ENCODE measurements around the gene CEP112.

CEP112 gene

DNA sequence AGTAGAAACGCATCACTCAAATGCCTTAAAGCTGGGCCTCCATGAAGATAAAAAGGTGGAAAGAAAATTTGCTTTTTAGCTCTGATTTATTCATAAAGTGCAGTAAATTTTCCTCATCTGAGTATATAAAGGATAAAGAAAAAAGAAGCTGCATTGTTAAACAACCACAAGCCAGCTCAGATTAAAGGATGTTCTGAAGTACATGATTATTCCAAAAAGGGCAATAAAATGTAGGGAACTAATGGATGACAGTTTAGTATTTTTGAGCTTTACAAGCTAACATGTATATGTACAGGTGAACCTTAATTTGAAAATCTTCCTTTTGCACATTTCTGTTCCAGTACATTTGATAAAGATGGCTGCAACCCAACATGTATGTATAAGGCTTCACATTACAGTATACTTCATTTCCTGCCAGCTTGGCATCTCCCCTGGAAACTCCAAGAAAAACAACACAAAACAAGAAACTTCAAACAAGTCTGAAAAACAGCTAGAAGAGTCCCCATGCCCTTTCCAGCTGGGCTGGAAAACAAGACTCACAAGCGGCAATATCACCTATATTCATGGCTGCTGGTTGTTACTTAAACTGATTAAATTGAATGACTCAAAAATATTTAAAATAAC is 225.7 kb downstream of the CEP112 start:
- in situ Hi-C loops (cut with HindIII; ENCODE audit: low sequenced_read_pairs): no loop called here
- H3K4me3 ChIP-seq (ENCODE audit: low read depth, low read length): no peak overlapping the region
- peak; percentile 3 for DNase-seq (ENCODE audit: low read depth)
- TF ChIP-seq, protein P1, sequence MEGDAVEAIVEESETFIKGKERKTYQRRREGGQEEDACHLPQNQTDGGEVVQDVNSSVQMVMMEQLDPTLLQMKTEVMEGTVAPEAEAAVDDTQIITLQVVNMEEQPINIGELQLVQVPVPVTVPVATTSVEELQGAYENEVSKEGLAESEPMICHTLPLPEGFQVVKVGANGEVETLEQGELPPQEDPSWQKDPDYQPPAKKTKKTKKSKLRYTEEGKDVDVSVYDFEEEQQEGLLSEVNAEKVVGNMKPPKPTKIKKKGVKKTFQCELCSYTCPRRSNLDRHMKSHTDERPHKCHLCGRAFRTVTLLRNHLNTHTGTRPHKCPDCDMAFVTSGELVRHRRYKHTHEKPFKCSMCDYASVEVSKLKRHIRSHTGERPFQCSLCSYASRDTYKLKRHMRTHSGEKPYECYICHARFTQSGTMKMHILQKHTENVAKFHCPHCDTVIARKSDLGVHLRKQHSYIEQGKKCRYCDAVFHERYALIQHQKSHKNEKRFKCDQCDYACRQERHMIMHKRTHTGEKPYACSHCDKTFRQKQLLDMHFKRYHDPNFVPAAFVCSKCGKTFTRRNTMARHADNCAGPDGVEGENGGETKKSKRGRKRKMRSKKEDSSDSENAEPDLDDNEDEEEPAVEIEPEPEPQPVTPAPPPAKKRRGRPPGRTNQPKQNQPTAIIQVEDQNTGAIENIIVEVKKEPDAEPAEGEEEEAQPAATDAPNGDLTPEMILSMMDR (IDR thresholded peaks at IDR 0.05; ENCODE audit: low read depth, low read length, missing control alignments): no peak

DNA sequence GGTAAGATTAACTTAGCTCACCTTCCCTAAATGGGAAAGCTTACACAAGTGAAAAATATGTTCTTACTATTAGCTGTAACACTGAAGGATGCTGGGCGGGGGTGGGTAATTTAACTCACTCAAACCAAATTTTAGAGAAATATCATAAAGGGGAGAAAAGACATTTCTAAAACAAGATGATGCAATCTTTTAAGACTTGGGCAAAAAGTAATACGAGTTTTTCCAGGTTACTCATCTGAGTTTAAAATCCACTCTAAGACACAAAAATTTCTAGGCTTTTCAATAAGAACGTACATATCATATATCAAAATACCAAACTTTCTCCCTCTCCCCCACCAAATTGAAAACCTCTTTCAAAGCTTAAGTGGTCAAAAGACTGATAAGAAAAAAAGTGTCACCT is 228.8 kb downstream of the CEP112 start:
- in situ Hi-C loops (cut with HindIII; ENCODE audit: low sequenced_read_pairs): no loop called here
- DNase-seq (ENCODE audit: low read depth): no peak

DNA sequence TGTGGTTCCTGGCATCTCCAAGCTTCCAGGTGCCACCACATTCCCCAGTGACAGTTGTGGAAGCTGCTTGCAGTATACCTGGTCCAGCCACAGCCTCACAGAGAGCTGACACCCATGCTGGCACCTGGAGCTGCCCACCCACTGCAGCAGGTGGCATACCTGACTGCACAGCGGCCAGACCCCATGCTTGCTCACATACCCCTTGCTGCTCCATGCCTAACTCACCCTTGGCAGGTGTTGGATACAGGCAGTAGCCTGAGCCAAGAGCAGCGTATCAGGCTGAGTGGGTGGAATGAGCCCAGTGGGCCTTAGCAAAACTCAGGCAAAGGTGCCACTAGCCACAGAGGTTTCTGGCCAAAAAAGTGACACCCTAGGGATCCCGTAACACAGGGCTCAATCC is 232.3 kb downstream of the CEP112 start:
- DNase-seq (ENCODE audit: low read depth): no peak
- TF ChIP-seq, protein P1 (IDR thresholded peaks at IDR 0.05; ENCODE audit: low read depth, low read length, missing control alignments): no peak
- in situ Hi-C loops (cut with HindIII; ENCODE audit: low sequenced_read_pairs): loop anchor here (5.0 kb wide), 1 partner anchor 107 kb away; no protein-coding TSS in a partner anchor
- no peak overlapping the region for H3K4me3 ChIP-seq (ENCODE audit: low read depth, low read length)

More for the DNA sequence above, 228.8 kb downstream of the CEP112 start:
- TF ChIP-seq, protein P1 (IDR thresholded peaks at IDR 0.05; ENCODE audit: low read depth, low read length, missing control alignments): no peak
- no peak overlapping the region for H3K4me3 ChIP-seq (ENCODE audit: low read depth, low read length)

DNA sequence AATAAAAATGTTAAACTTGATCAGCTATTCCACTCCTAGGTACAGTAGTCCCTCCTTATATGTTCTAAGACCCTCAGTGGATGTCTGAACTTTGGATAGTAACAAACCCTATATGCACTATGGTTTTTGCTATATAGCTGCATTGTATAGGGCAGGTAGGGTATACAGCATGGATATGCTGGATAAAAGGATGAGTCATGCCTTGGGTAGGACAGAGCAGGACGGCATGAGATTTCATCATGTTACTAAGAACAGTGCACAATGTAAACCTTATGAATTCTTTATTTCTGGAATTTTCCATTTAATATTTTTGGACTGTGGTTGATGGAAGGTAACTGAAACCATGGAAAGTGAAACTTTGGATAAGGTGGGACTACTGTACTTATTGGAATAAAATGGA is 235.1 kb downstream of the CEP112 start:
- in situ Hi-C loops (cut with HindIII; ENCODE audit: low sequenced_read_pairs): loop anchor here (5.0 kb wide), 1 partner anchor 105 kb away; no protein-coding TSS in a partner anchor

DNA sequence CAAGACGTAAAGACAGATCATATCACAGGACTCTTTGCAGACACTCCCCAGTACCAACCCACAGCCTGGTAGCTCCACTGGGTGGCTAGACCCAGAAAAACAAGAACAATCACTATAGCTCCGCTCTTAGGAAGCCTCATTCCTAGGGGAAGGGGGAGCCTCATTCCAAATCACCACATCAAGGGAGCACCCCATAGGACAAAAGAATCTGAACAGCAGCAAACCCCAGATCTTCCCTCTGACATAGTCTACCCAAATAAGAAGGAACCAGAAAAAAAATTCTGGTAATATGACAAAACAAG is 237.8 kb downstream of the CEP112 start:
- DNase-seq (ENCODE audit: low read depth): no peak
- in situ Hi-C loops (cut with HindIII; ENCODE audit: low sequenced_read_pairs): no loop called here
- TF ChIP-seq, protein P1 (IDR thresholded peaks at IDR 0.05; ENCODE audit: low read depth, low read length, missing control alignments): no peak

More for the DNA sequence above, 235.1 kb downstream of the CEP112 start:
- no peak overlapping the region for H3K4me3 ChIP-seq (ENCODE audit: low read depth, low read length)
- TF ChIP-seq, protein P1 (IDR thresholded peaks at IDR 0.05; ENCODE audit: low read depth, low read length, missing control alignments): no peak
- DNase-seq (ENCODE audit: low read depth): no peak

DNA sequence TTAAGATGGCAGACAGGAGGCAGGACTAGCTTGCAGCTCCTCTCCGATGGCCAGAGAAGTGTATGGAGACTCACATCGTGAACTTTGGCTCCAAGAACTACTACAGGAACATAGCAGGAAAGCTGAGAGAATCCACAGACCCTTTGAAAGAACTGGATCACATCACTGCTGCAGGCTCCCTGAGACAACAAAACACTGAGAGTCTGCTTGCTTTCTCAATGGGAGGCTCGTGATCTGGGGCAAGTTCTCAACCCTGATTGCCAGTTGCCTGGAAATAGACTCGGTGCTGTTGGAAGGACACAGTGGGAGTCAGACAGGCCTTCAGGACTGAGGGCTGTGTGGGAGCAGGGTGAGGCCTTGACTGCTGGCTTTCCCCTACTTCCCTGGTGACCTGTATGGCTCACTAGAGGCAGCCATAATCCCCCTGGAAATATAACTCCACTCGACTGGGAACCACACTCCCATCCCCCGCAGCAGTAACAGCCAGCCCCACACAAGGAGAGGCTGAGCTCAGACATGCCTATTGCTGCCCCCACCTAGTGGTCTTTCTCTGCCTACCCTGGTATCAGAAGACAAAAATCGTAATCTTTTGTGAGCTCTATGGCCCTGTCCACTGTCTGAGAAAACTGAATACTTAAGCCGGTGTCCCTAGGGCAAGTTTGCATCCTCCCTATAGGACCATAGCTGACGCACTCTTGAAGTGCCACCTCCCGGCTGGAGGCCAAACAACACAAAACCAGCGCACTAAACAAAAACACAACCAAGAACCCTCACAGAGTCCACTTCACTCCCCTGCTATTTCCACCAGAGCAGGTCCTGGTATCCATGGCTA is 238.4 kb downstream of the CEP112 start:
- DNase-seq (ENCODE audit: low read depth): peak; percentile 1
- TF ChIP-seq, protein P1 (IDR thresholded peaks at IDR 0.05; ENCODE audit: low read depth, low read length, missing control alignments): no peak
- in situ Hi-C loops (cut with HindIII; ENCODE audit: low sequenced_read_pairs): no loop called here
- H3K4me3 ChIP-seq (ENCODE audit: low read depth, low read length): no peak overlapping the region

More for the DNA sequence above, 237.8 kb downstream of the CEP112 start:
- H3K4me3 ChIP-seq (ENCODE audit: low read depth, low read length): no peak overlapping the region

Measured in astrocyte of the cerebellum (primary cell).